ENCODE results near the gene HHAT. TPM values are rescaled to one million over a fixed set of nuclear protein-coding genes. Genes with fewer than 3 reads are reported as not detected.

The HHAT gene
- total and polyA plus RNA-seq, 2 of the 4 experiments (the other 2 are of a cell fraction), result 1.7 to 2.5 TPM

DNA sequence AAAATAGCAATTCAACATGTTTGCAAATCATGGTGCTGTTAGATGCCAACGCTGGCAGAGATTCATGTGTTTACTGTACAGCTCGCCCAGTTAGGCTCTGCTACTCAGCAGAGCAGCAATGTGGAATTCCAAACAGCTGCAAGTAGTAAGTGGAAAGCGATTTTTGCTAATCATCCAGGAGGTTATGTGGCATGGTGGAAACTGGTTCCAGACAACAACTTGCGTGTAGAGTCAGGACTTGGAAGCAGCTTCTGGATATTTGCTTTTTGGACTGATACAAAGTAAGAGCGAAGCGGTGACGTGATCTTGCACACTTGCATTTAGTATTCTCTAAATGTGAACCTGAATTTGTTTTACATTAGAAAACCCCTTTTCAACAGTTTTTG lies 27.1 kb upstream of the HHAT start:
- H3K4me2 ChIP-seq (ENCODE audit: low read depth, low read length), result no peak overlapping the region

More for the DNA sequence above, 27.1 kb upstream of the HHAT start:
- Histone ChIP-seq H3K36me3 (ENCODE audit: control insufficient read depth, insufficient read depth, low read length) (no peaks in the 10 kb centered on the region), H2BK15ac (ENCODE audit: low read depth, low read length) (no peak overlapping the region), H3K23ac (ENCODE audit: low read depth, low read length) (no peak overlapping the region), H2AK5ac (ENCODE audit: low read depth, low read length) (no peak overlapping the region), H3K4me3 (ENCODE audit: insufficient read depth, low read depth, low read length) (no peak overlapping the region), H3K18ac (ENCODE audit: low read depth, low read length) (no peak overlapping the region), H2AFZ (replicated peaks; ENCODE audit: low read length, poor library complexity) (no peak overlapping the region), H3K27me3 (ENCODE audit: control insufficient read depth, insufficient read depth, low read length) (peaks cover 22% of the 10 kb centered on the region), H3K9me3 (ENCODE audit: control insufficient read depth, insufficient read depth, low read length) (no peaks in the 10 kb centered on the region), H3K79me1 (ENCODE audit: low read depth in 1 of 2, low read length in 2 of 2) (no peaks in the 10 kb centered on the region), H2BK120ac (ENCODE audit: low read depth, low read length) (no peak overlapping the region), H4K8ac (ENCODE audit: low read depth in 2 of 2, low read length in 2 of 2) (no peak overlapping the region), H4K5ac (ENCODE audit: low read depth, low read length) (no peak overlapping the region), H4K20me1 (ENCODE audit: insufficient read depth, low read length) (no peaks in the 10 kb centered on the region), H3K4me1 (ENCODE audit: control insufficient read depth, insufficient read depth, low read length) (no peaks in the 10 kb centered on the region), H3K27ac (ENCODE audit: insufficient read depth, low read length) (no peak overlapping the region), H2AK9ac (replicated peaks; ENCODE audit: low read depth, low read length, poor library complexity) (no peak overlapping the region), H3K9ac (ENCODE audit: low read depth, low read length) (no peak overlapping the region), H3K14ac (replicated peaks; ENCODE audit: low read depth, low read length) (no peak overlapping the region), H3K9me1 (ENCODE audit: insufficient read depth, low read length) (no peaks in the 10 kb centered on the region), H3K4ac (ENCODE audit: low read depth, low read length) (no peak overlapping the region), H4K91ac (ENCODE audit: insufficient read depth, low read depth, low read length) (no peak overlapping the region), H3K56ac (ENCODE audit: extremely low read depth, insufficient read depth, low read length) (no peak overlapping the region), H2BK20ac (ENCODE audit: low read depth, low read length) (no peak overlapping the region), H2BK5ac (ENCODE audit: low read depth, low read length, poor library complexity, severe bottlenecking) (no peak overlapping the region)
- dilution Hi-C loops (cut with HindIII; ENCODE audit: low sequenced_read_pairs, unreplicated experiment), result no loop called here
- TF ChIP-seq RAD21 (IDR thresholded peaks at IDR 0.05; ENCODE audit: low read length) (no peak), FOS (IDR thresholded peaks at IDR 0.05; ENCODE audit: low read depth, low read length) (no peak), RFX5 (IDR thresholded peaks at IDR 0.05; ENCODE audit: low read depth, low read length) (no peak), MAFK (IDR thresholded peaks at IDR 0.05; ENCODE audit: low read depth, low read length) (no peak), MXI1 (IDR thresholded peaks at IDR 0.05; ENCODE audit: borderline replicate concordance, low read depth, low read length) (no peak), RCOR1 (IDR thresholded peaks at IDR 0.05; ENCODE audit: insufficient replicate concordance, low read length) (no peak), CEBPB (IDR thresholded peaks at IDR 0.05; ENCODE audit: low read depth, low read length) (no peak), BHLHE40 (IDR thresholded peaks at IDR 0.05; ENCODE audit: low read depth, low read length) (no peak), NFE2L2 (IDR thresholded peaks at IDR 0.05; ENCODE audit: low read depth, low read length) (no peak), CHD1 (IDR thresholded peaks at IDR 0.05; ENCODE audit: low read depth, low read length) (no peak), POLR2A (IDR thresholded peaks at IDR 0.05; ENCODE audit: low read depth, low read length) (no peak), SMC3 (IDR thresholded peaks at IDR 0.05; ENCODE audit: low read depth, low read length) (no peak)
- TF ChIP-seq, protein P1, sequence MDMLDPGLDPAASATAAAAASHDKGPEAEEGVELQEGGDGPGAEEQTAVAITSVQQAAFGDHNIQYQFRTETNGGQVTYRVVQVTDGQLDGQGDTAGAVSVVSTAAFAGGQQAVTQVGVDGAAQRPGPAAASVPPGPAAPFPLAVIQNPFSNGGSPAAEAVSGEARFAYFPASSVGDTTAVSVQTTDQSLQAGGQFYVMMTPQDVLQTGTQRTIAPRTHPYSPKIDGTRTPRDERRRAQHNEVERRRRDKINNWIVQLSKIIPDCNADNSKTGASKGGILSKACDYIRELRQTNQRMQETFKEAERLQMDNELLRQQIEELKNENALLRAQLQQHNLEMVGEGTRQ (IDR thresholded peaks at IDR 0.05; ENCODE audit: low read depth, low read length), result no peak
- TF ChIP-seq, protein P2, sequence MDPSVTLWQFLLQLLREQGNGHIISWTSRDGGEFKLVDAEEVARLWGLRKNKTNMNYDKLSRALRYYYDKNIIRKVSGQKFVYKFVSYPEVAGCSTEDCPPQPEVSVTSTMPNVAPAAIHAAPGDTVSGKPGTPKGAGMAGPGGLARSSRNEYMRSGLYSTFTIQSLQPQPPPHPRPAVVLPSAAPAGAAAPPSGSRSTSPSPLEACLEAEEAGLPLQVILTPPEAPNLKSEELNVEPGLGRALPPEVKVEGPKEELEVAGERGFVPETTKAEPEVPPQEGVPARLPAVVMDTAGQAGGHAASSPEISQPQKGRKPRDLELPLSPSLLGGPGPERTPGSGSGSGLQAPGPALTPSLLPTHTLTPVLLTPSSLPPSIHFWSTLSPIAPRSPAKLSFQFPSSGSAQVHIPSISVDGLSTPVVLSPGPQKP (IDR thresholded peaks at IDR 0.05; ENCODE audit: borderline replicate concordance, low read depth, low read length), result no peak
- POLR2A ChIA-PET (ENCODE audit: unreplicated experiment), result no interaction called here
- BruUV-seq (replicated peaks), result no TSS peak
- ATAC-seq (ENCODE audit: low read depth) (no peak), DNase-seq (no peak)
- 20% methylated on average over 2 of the region's 7 CpGs; no CpG with 5 or more reads in 1 of the 2 experiments for WGBS, 2 experiments (ENCODE audit: extremely low coverage in 2 of 2, insufficient read length in 1 of 2)
- CTCF ChIA-PET, result interaction anchor here (2.4 kb wide), 1 partner anchor 158 kb away, joined by 8 read pairs; no protein-coding TSS in a partner anchor
- intact Hi-C loops (cut with micrococcal nuclease), result no loop called here
- in situ Hi-C loops (cut with MboI; ENCODE audit: low sequenced_read_pairs), result loop anchor here (25.0 kb wide), 1 partner anchor 439 kb away; no protein-coding TSS in a partner anchor
